GM12891 (cell line): ENCODE data around the gene ING5.

Experiments used
- PAX5 ChIP-seq: IDR thresholded peaks from 2 replicates; pipeline ENCODE4 v1.6.1; 2011; ENCODE audit warnings: low read length, moderate library complexity, mild to moderate bottlenecking; ENCODE audit not compliant: insufficient read depth, severe bottlenecking
- POLR2A ChIP-seq: IDR thresholded peaks from 2 replicates; pipeline ENCODE4 v1.6.1; 2011; ENCODE audit warnings: low read depth, low read length, control low read depth
- POLR2AphosphoS5 ChIP-seq: IDR thresholded peaks from 2 replicates; pipeline ENCODE4 v1.6.1; 2011; ENCODE audit warnings: low read depth, low read length, control low read depth
- POU2F2 ChIP-seq: IDR thresholded peaks from 2 replicates; pipeline ENCODE4 v1.6.1; 2011; ENCODE audit warnings: low read depth, mild to moderate bottlenecking, control low read depth, low read length, moderate library complexity
- SPI1 ChIP-seq: IDR thresholded peaks from 2 replicates; pipeline ENCODE4 v1.6.1; 2011; ENCODE audit warnings: low read depth, low read length, control low read depth
- TAF1 ChIP-seq: IDR thresholded peaks from 2 replicates; pipeline ENCODE4 v1.6.1; 2011; ENCODE audit warnings: low read depth, low read length, control low read depth

DNA sequence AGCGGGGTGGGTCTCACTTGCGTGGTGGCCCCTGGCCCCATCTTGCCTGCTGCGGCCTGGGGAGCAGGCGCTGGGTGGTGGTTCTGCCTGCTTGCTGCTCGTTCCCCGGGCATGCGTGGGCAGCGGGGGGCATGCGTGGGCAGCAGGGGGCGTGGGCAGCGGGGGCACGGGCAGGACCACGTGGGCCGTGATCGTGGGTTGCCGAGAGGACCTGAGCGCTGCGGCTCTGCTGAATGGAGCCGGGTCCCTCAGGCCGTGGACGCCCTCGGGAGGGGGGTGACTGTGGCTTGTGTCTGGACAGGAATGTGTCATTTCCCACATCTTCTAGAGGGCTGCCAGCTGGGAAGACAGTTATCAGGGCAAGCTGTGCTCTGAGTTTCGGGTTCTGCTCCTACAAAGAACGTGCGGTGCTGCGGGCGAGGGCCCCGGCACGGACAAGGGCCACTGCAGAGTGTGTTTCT lies 66.4 kb downstream of the ING5 start:
- no peak for TF ChIP-seq POLR2A
- no peak for TF ChIP-seq POLR2AphosphoS5
- TF ChIP-seq TAF1: no peak
- TF ChIP-seq PAX5: no peak
- TF ChIP-seq POU2F2: no peak
- TF ChIP-seq SPI1: no peak
